Measurements from ENCODE around the gene RFX1. TPM values are rescaled to one million over a fixed set of nuclear protein-coding genes. Genes with fewer than 3 reads are reported as not detected.

Gene RFX1
- total and polyA plus RNA-seq, 2 of the 13 experiments (the other 11 are each of a cell fraction or from before 2014, with no cell fraction given) = 1.1 to 1.3 TPM

DNA sequence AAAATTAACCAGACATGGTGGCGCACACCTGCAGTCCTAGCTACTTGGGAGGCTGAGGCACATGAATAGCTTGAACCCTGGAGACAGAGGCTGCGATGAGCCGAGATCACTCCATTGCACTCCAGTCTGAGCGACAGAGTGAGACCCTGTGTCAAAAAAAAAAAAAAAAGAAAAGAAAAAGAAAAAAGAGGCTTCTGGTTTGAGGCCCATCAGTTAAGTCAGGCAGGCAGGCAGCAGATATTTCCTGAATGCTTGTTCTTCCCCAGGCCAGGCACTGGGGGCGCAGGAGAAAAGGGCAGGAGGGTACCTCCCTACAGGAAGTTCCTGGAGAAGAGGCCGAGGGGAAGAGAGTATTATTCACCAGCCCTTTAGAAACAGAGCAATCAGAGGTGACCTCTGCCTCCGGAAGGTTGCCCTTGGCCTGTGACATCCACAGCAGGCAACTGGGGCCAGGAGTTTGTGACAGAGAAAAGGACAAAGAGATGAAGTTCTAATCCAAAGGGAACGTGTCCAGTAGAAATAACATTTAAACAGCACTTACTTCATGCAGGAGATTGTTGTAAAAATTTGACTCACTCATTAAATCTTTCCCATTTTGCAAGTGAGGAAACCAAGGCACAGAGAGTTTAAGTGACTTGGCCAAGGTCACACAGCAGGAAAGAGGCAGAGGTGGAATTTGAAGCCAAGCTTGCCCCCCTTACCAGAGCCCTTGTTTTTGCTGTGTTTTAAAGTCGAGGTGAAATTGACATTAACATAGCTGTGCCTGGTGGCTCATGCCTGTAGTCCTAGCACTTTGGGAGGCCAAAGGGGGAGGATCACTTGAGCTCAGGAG, 17.5 kb upstream of the RFX1 start (continued):
- TF ChIP-seq ZNF616 (CRISPR knock-in tag; IDR thresholded peaks at IDR 0.05; ENCODE audit: low read depth) = 0 out of 2 replicates have a peak, but pooled peaks have one; percentile 45
- TF ChIP-seq ZNF367 (CRISPR knock-in tag; IDR thresholded peaks at IDR 0.05; ENCODE audit: borderline replicate concordance) = no peak
- TF ChIP-seq, protein P1, sequence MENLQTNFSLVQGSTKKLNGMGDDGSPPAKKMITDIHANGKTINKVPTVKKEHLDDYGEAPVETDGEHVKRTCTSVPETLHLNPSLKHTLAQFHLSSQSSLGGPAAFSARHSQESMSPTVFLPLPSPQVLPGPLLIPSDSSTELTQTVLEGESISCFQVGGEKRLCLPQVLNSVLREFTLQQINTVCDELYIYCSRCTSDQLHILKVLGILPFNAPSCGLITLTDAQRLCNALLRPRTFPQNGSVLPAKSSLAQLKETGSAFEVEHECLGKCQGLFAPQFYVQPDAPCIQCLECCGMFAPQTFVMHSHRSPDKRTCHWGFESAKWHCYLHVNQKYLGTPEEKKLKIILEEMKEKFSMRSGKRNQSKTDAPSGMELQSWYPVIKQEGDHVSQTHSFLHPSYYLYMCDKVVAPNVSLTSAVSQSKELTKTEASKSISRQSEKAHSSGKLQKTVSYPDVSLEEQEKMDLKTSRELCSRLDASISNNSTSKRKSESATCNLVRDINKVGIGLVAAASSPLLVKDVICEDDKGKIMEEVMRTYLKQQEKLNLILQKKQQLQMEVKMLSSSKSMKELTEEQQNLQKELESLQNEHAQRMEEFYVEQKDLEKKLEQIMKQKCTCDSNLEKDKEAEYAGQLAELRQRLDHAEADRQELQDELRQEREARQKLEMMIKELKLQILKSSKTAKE (CRISPR knock-in tag; IDR thresholded peaks at IDR 0.05; ENCODE audit: borderline replicate concordance) = no peak
- peak; percentile 34; the same call in 1 of the 2 replicates for TF ChIP-seq RAD21 (CRISPR knock-in tag; IDR thresholded peaks at IDR 0.05)
- peak; percentile 95 for TF ChIP-seq ZNF460 (CRISPR knock-in tag; IDR thresholded peaks at IDR 0.05; ENCODE audit: borderline replicate concordance)
- TF ChIP-seq, protein P2, sequence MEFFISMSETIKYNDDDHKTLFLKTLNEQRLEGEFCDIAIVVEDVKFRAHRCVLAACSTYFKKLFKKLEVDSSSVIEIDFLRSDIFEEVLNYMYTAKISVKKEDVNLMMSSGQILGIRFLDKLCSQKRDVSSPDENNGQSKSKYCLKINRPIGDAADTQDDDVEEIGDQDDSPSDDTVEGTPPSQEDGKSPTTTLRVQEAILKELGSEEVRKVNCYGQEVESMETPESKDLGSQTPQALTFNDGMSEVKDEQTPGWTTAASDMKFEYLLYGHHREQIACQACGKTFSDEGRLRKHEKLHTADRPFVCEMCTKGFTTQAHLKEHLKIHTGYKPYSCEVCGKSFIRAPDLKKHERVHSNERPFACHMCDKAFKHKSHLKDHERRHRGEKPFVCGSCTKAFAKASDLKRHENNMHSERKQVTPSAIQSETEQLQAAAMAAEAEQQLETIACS (CRISPR knock-in tag; IDR thresholded peaks at IDR 0.05) = 0 out of 2 replicates have a peak, but pooled peaks have one; percentile 31
- TF ChIP-seq MIXL1 (CRISPR knock-in tag; IDR thresholded peaks at IDR 0.05) = peak; percentile 28; the same call in 1 of the 2 replicates
- peak; percentile 98 for TF ChIP-seq ESRRA (CRISPR knock-in tag; IDR thresholded peaks at IDR 0.05; ENCODE audit: low read depth)
- peak; percentile 60; the same call in 1 of the 2 replicates for TF ChIP-seq PHF20 (CRISPR knock-in tag; IDR thresholded peaks at IDR 0.05)
- TF ChIP-seq ZNF354B (CRISPR knock-in tag; IDR thresholded peaks at IDR 0.05) = peak; percentile 86; the same call in 1 of the 2 replicates
- 0 out of 2 replicates have a peak, but pooled peaks have one; percentile 21 for TF ChIP-seq ZNF598 (CRISPR knock-in tag; IDR thresholded peaks at IDR 0.05; ENCODE audit: borderline replicate concordance)
- peak; percentile 86 for TF ChIP-seq NR2F2 (IDR thresholded peaks at IDR 0.05; ENCODE audit: borderline replicate concordance, low read depth)
- TF ChIP-seq, protein P3, sequence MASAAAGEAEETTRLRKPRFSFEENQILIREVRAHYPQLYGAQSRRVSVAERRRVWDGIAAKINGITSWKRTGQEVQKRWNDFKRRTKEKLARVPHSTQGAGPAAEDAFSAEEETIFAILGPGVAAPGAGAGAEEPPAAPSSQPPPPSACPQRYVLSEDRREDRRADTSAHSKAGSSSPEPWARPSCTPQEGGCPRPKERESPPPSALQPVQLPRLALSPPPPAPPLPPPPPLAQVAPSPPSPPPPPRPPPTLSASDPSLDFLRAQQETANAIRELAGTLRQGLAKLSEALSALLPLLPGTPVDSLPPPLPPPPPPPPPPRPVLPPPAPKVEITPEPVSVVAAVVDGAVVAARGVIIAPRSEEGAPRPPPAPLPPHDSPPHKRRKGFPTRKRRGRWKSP (CRISPR knock-in tag; IDR thresholded peaks at IDR 0.05) = peak; percentile 56; the same call in 1 of the 2 replicates
- no peak for TF ChIP-seq CREB3 (CRISPR knock-in tag; IDR thresholded peaks at IDR 0.05)
- TF ChIP-seq ZNF224 (CRISPR knock-in tag; IDR thresholded peaks at IDR 0.05) = no peak
- 0 out of 2 replicates have a peak, but pooled peaks have one; percentile 69 for TF ChIP-seq ZNF784 (CRISPR knock-in tag; IDR thresholded peaks at IDR 0.05; ENCODE audit: borderline replicate concordance)
- TF ChIP-seq NFYC (CRISPR knock-in tag; IDR thresholded peaks at IDR 0.05) = no peak
- TF ChIP-seq SOX6 (IDR thresholded peaks at IDR 0.05) = no peak
- TF ChIP-seq SOX6 (CRISPR knock-in tag; IDR thresholded peaks at IDR 0.05) = peak; percentile 68; the same call in 1 of the 2 replicates
- TF ChIP-seq GABPA (IDR thresholded peaks at IDR 0.05; ENCODE audit: low read depth, low read length) = peak; percentile 27; the same call in 1 of the 2 replicates
- peak; percentile 84 for TF ChIP-seq GABPA (CRISPR knock-in tag; IDR thresholded peaks at IDR 0.05; ENCODE audit: low read depth)
- peak; percentile 58; the same call in 1 of the 2 replicates for TF ChIP-seq ZNF292 (CRISPR knock-in tag; IDR thresholded peaks at IDR 0.05; ENCODE audit: borderline replicate concordance, low read depth)
- peak; percentile 48; the same call in 1 of the 2 replicates for TF ChIP-seq RXRB (CRISPR knock-in tag; IDR thresholded peaks at IDR 0.05; ENCODE audit: borderline replicate concordance)
- TF ChIP-seq KDM1A (CRISPR knock-in tag; IDR thresholded peaks at IDR 0.05) = peak; percentile 58; the same call in 1 of the 2 replicates
